Measurements from ENCODE around the gene PHOX2B. TPM values are rescaled to one million over a fixed set of nuclear protein-coding genes. Genes with fewer than 3 reads are reported as not detected.

Gene PHOX2B
- total RNA-seq (2014; rRNA removed; shearing (Covaris generic)): not detected in 2 replicates

- DNase-seq (ENCODE audit: low spot score): no peak
Measured at GRCh38 chr4:41748571-41749475, at the start of gene PHOX2B. TSS of gene PHOX2B (minus strand) at chr4:41748725. CDS start at chr4:41748610, 115 bp downstream.

- DNase-seq (ENCODE audit: low spot score): no peak
Measured at GRCh38 chr4:41797260-41797659, 48.7 kb upstream of the PHOX2B start.

GRCh38 chr4:41796545-41797210 is 48.2 kb upstream of the PHOX2B start:
- no peak for DNase-seq (ENCODE audit: low spot score)

GRCh38 chr4:41795796-41796385 is 47.4 kb upstream of the PHOX2B start:
- no peak for DNase-seq (ENCODE audit: low spot score)

- DNase-seq (ENCODE audit: low spot score): no peak
Measured at GRCh38 chr4:41792166-41792565, 43.6 kb upstream of the PHOX2B start.

- DNase-seq (ENCODE audit: low spot score): no peak
Measured at GRCh38 chr4:41791557-41791956, 43.0 kb upstream of the PHOX2B start.

- DNase-seq (ENCODE audit: low spot score): no peak
Measured at GRCh38 chr4:41787931-41788330, 39.4 kb upstream of the PHOX2B start.

GRCh38 chr4:41785665-41786064 is 37.1 kb upstream of the PHOX2B start:
- no peak for DNase-seq (ENCODE audit: low spot score)

- no peak for DNase-seq (ENCODE audit: low spot score)
Measured at GRCh38 chr4:41784191-41784979, 35.9 kb upstream of the PHOX2B start.

GRCh38 chr4:41776466-41776865 is 27.9 kb upstream of the PHOX2B start:
- DNase-seq (ENCODE audit: low spot score): no peak

GRCh38 chr4:41763729-41764128 is 15.2 kb upstream of the PHOX2B start:
- no peak for DNase-seq (ENCODE audit: low spot score)

- no peak for DNase-seq (ENCODE audit: low spot score)
Measured at GRCh38 chr4:41758884-41759283, 10.4 kb upstream of the PHOX2B start.

- no peak for DNase-seq (ENCODE audit: low spot score)
Measured at GRCh38 chr4:41757521-41758156, 9.1 kb upstream of the PHOX2B start.

GRCh38 chr4:41753942-41754341 is 5.4 kb upstream of the PHOX2B start:
- DNase-seq (ENCODE audit: low spot score): no peak

- no peak for DNase-seq (ENCODE audit: low spot score)
Measured at GRCh38 chr4:41752081-41752836, 3.7 kb upstream of the PHOX2B start.

GRCh38 chr4:41751449-41752061 is 3.0 kb upstream of the PHOX2B start:
- no peak for DNase-seq (ENCODE audit: low spot score)

GRCh38 chr4:41750626-41751448 is 2.3 kb upstream of the PHOX2B start:
- DNase-seq (ENCODE audit: low spot score): no peak

- no peak for DNase-seq (ENCODE audit: low spot score)
Measured at GRCh38 chr4:41750121-41750625, 1.6 kb upstream of the PHOX2B start.

- no peak for DNase-seq (ENCODE audit: low spot score)
Measured at GRCh38 chr4:41749631-41750039, 1.1 kb upstream of the PHOX2B start.

All from H4 (cell line).